Measurements from ENCODE around the gene EVL. TPM values are rescaled to one million over a fixed set of nuclear protein-coding genes. Genes with fewer than 3 reads are reported as not detected.

Gene EVL
- total RNA-seq, 1 donor: 16.6 TPM

GRCh38 chr14:100084591-100084990, 19.4 kb downstream of the EVL start:
- Histone ChIP-seq H3K27me3 (ENCODE audit: insufficient read depth, low read length) (no peaks in the 10 kb centered on the region), H2AFZ (ENCODE audit: low read length) (no peak overlapping the region), H4K20me1 (ENCODE audit: insufficient read depth, low read length) (peaks cover 14% of the 10 kb centered on the region), H3K4me2 (ENCODE audit: insufficient read depth, low read length) (no peak overlapping the region), H3K4me3 (ENCODE audit: insufficient read depth, low read length) (no peak overlapping the region), H3K4me1 (ENCODE audit: insufficient read depth, low read length) (peaks cover under 1% of the 10 kb centered on the region), H3K36me3 (ENCODE audit: insufficient read depth, low read length) (peaks cover 6% of the 10 kb centered on the region), H3K27ac (ENCODE audit: low read depth, low read length) (no peak overlapping the region), H3K9me3 (ENCODE audit: low read depth, low read length) (no peaks in the 10 kb centered on the region), H3K79me2 (ENCODE audit: insufficient read depth, low read length) (peaks cover 3% of the 10 kb centered on the region)
- DNase-seq (ENCODE audit: insufficient read length, low spot score, missing footprints): no peak
- TF ChIP-seq, protein P1, sequence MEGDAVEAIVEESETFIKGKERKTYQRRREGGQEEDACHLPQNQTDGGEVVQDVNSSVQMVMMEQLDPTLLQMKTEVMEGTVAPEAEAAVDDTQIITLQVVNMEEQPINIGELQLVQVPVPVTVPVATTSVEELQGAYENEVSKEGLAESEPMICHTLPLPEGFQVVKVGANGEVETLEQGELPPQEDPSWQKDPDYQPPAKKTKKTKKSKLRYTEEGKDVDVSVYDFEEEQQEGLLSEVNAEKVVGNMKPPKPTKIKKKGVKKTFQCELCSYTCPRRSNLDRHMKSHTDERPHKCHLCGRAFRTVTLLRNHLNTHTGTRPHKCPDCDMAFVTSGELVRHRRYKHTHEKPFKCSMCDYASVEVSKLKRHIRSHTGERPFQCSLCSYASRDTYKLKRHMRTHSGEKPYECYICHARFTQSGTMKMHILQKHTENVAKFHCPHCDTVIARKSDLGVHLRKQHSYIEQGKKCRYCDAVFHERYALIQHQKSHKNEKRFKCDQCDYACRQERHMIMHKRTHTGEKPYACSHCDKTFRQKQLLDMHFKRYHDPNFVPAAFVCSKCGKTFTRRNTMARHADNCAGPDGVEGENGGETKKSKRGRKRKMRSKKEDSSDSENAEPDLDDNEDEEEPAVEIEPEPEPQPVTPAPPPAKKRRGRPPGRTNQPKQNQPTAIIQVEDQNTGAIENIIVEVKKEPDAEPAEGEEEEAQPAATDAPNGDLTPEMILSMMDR (IDR thresholded peaks at IDR 0.05; ENCODE audit: extremely low read depth, low read depth, low read length): no peak

- no peak overlapping the region for H2AFZ ChIP-seq (ENCODE audit: low read length)
- H3K9me3 ChIP-seq (ENCODE audit: low read depth, low read length): no peaks in the 10 kb centered on the region
- H3K4me1 ChIP-seq (ENCODE audit: insufficient read depth, low read length): no peaks in the 10 kb centered on the region
- TF ChIP-seq, protein P1 (IDR thresholded peaks at IDR 0.05; ENCODE audit: extremely low read depth, low read depth, low read length): no peak
- H3K4me2 ChIP-seq (ENCODE audit: insufficient read depth, low read length): no peak overlapping the region
- peaks cover 6% of the 10 kb centered on the region for H3K36me3 ChIP-seq (ENCODE audit: insufficient read depth, low read length)
- H3K4me3 ChIP-seq (ENCODE audit: insufficient read depth, low read length): no peak overlapping the region
- DNase-seq (ENCODE audit: insufficient read length, low spot score, missing footprints): no peak
- H3K27ac ChIP-seq (ENCODE audit: low read depth, low read length): no peak overlapping the region
- H4K20me1 ChIP-seq (ENCODE audit: insufficient read depth, low read length): peaks cover 14% of the 10 kb centered on the region
- H3K27me3 ChIP-seq (ENCODE audit: insufficient read depth, low read length): no peaks in the 10 kb centered on the region
- H3K79me2 ChIP-seq (ENCODE audit: insufficient read depth, low read length): peaks cover 3% of the 10 kb centered on the region
Measured at GRCh38 chr14:100085462-100085861, 20.2 kb downstream of the EVL start.

GRCh38 chr14:100086361-100086760, 21.1 kb downstream of the EVL start:
- no peak for DNase-seq (ENCODE audit: insufficient read length, low spot score, missing footprints)
- H3K4me1 ChIP-seq (ENCODE audit: insufficient read depth, low read length): no peaks in the 10 kb centered on the region
- no peak overlapping the region for H3K4me3 ChIP-seq (ENCODE audit: insufficient read depth, low read length)
- peaks cover 14% of the 10 kb centered on the region for H4K20me1 ChIP-seq (ENCODE audit: insufficient read depth, low read length)
- H3K27me3 ChIP-seq (ENCODE audit: insufficient read depth, low read length): no peaks in the 10 kb centered on the region
- H2AFZ ChIP-seq (ENCODE audit: low read length): no peak overlapping the region
- peaks cover 3% of the 10 kb centered on the region for H3K79me2 ChIP-seq (ENCODE audit: insufficient read depth, low read length)
- H3K36me3 ChIP-seq (ENCODE audit: insufficient read depth, low read length): peaks cover 6% of the 10 kb centered on the region
- H3K27ac ChIP-seq (ENCODE audit: low read depth, low read length): no peak overlapping the region
- H3K4me2 ChIP-seq (ENCODE audit: insufficient read depth, low read length): no peak overlapping the region
- H3K9me3 ChIP-seq (ENCODE audit: low read depth, low read length): no peaks in the 10 kb centered on the region
- TF ChIP-seq, protein P1 (IDR thresholded peaks at IDR 0.05; ENCODE audit: extremely low read depth, low read depth, low read length): no peak

DNA sequence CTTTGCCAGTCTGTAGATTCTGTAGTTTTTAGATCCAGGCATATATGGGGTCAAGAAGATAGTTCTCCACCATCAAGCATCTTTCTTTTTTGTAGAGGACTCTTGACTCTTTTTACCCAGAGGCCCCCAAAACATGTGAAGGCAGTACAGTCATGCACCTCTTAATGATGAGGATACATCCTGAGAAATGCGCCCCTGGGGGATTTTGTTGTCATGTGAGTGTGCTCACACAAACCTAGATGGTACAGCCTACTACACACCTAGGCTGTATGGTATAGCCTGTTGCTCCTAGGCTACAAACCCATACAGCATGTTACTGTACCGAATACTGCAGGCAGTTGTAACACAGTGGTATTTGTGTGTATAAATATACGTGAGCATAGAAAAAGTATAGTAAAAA, 23.0 kb downstream of the EVL start:
- TF ChIP-seq, protein P1 (IDR thresholded peaks at IDR 0.05; ENCODE audit: extremely low read depth, low read depth, low read length): no peak
- Histone ChIP-seq H3K9me3 (ENCODE audit: low read depth, low read length) (no peaks in the 10 kb centered on the region), H3K4me1 (ENCODE audit: insufficient read depth, low read length) (no peaks in the 10 kb centered on the region), H3K4me2 (ENCODE audit: insufficient read depth, low read length) (no peak overlapping the region), H3K27me3 (ENCODE audit: insufficient read depth, low read length) (no peaks in the 10 kb centered on the region), H3K27ac (ENCODE audit: low read depth, low read length) (no peak overlapping the region), H4K20me1 (ENCODE audit: insufficient read depth, low read length) (peaks cover 5% of the 10 kb centered on the region), H3K4me3 (ENCODE audit: insufficient read depth, low read length) (no peak overlapping the region), H2AFZ (ENCODE audit: low read length) (no peak overlapping the region), H3K36me3 (ENCODE audit: insufficient read depth, low read length) (peaks cover 6% of the 10 kb centered on the region), H3K79me2 (ENCODE audit: insufficient read depth, low read length) (no peaks in the 10 kb centered on the region)
- no peak for DNase-seq (ENCODE audit: insufficient read length, low spot score, missing footprints)

Measured in osteoblast (primary cell).